HG02678 (cell line): ENCODE data around the gene FAM184A.

Source experiments
- ATAC-seq: cut with Tn5 transposase; IDR thresholded peaks from one replicate; pipeline ENCODE4 v1.9.1; 2021; ENCODE audit warnings: mild to moderate bottlenecking, moderate library complexity; ENCODE audit not compliant: unreplicated experiment

The FAM184A gene

DNA sequence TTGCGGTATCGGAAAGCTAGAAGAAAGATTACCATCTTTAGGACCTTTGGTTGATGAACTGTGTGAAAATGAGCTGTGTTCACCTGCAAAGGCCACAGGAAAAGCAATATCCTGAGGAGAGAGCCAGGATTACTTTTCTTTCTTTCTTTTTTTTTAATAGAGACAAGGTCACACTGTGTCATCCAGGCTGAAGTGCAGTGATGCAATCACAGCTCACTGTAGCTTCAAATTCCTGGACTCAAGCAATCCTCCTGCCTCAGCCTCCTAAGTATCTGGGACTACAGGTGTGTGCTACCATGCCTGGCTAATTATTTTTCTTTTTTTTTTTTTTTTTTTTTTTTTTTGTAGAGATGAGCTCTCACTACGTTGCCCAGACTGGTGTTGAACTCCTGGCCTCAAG is 17.2 kb downstream of the FAM184A start:
- ATAC-seq, result no peak

DNA sequence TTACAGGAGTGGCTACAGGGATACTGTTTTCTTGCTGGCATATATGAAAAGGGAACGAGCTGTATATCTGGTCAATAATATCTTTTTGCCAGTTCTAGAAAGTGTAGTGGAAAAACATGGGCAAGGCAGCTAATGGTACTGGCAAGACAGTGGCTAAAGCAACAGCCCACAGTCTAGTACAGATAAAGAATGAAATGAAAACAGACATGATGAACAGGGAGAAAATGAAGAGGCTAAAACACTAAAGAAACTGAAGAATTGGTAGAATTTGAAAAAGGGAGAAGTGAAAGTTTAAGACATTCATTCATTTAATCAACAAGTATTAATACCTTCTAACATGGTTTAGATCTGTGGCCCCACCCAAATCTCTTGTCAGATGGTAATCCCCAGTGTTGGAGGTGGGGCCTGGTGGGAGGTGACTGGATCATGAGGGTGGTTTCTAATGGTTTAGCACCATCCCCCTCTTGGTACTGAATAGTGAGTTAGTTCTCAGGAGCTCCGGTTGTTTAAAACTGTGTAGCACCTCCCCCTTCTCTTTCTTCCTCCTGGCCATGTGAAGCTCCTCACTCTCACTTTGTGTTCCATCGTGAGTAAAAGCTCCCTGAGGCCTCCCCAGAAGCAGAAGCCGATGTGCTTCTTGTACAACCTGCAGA is 18.1 kb downstream of the FAM184A start:
- no peak for ATAC-seq

DNA sequence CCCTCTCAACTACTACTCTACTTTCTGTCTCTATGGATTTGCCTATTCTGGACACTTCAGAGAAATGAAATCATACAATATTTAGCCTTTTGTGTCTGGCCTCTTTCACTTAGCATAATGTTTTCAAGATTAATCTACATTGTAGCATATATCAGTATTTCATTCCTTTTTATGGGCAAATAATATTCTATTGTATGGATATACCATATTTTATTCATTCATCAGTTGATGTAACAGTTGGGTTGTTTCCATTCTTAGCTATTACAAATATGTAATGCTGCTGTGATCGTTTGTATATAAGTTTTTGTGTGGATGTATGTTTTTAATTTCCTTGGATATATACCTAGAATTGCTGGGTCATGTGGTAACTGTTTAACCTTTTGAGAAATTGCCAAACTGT is 23.4 kb downstream of the FAM184A start:
- no peak for ATAC-seq

DNA sequence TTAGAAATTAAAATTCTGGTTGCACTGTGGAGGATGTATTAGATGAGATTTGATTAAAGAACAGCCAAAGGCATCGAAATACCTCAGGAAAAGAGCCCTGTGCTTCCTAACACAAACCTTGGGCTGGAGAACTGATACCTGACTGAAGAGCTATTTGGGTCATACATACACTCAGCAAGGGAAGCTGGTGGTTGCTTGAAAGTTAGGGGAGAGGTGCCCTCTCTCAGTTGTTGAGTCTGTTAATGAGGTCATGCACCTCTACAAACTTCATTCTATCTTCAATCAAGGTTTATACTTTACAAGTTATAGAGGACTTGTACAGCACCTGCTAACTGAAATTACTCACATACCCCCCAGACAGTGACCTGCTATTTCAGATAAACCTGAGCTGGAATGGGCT is 25.5 kb downstream of the FAM184A start:
- ATAC-seq, result no peak

DNA sequence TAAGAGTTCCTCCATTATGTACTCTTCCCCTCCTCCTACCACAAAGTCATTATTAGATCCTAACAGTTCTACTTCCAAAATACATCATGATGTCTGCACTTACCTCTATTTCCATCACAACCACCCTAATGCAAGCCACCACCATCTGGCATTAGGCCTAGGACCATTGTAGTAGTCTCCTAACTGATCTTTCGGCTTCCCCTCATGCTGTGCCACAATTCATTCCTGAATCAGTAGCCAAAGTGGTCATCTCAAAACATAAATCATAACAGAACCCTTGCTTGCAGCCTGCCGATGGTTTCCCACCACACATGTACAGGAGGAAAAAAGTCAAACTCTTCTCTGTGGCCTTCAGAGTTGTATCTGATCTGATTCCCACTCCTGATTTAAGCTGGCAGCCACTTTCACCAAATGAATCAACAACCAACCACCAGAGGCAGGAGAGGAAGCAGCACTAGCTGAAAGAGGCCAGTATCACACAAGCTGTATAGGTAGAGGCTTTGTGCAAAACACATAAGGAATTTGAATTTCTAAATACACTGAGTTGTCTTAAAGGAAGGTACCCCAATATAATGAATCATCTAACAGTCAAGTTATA is 26.1 kb downstream of the FAM184A start:
- peak; percentile 69 for ATAC-seq

DNA sequence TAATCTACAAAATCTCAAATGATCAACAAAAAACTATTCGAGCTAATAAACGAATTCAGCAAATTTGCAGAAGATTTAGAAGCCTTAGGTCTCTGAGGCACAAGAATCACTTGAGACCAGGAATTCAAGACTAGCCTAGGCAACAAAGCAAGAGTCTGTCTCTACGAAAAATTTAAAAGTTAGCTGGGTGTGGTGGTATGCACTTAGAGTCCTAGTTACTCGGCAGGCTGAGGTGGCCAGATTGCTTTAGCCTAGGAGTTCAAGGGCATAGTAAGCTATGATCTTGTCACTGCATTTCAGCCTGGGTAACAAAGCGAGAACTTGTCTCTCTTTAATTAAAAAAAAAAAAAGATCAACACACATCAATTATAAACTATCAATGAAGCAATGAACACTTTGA is 34.2 kb downstream of the FAM184A start:
- ATAC-seq, result no peak

DNA sequence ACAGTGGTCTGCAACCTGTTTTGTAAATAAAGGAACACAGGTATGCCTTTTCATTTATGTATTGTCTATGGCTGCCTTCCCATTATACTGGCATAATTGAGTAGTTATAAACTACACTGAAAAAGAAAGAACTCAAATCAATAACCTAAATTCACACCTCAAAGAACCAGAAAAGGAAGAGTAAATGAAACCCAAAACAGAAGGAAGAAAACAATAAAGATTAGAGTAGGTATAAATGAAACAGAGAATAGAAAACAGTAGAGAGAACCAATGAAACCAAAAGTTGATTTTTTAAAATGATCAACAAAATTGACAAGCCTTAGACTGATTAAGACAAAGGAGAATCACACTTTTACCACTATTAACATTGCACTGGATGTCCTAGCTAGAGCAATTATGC is 34.7 kb downstream of the FAM184A start:
- ATAC-seq, result no peak

DNA sequence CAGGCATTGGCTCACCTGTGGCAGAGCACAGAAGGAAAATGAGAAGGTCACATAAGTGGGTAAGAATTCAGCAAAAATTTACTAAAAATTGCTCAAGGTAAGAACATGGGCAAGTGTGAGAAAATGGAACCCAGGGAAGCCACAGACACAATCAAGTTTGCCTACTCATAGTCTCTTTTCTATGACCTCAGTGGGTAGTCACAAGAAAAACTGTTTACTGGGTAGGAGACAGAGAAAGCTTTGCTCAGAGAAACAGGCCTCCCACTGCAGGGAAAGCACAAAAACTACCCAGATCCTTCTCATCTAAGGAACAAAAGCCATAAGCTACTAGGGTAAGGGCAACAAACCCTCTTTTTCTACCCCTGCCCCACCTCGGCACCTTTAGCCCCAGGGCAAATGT is 35.2 kb downstream of the FAM184A start:
- ATAC-seq, result no peak

DNA sequence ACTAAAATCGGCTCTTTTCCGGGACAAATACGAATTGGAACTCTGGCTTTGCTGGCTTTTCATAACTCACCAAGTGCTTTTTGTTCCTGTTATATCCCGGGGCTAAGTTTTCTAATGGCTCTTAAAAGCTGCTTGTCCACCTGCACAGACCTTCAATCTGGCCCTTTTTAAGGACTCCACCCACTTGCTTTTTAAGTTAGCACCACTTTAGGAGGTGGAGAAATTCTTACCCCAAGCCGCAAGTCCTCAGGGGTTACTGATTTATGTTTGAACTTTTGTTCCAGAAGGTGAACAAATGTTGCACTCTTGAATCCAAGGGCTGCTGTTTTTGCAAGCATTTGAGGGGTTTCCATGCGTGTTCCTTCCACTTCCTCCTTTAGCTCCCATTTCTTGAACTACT is 37.8 kb downstream of the FAM184A start:
- ATAC-seq, result no peak

DNA sequence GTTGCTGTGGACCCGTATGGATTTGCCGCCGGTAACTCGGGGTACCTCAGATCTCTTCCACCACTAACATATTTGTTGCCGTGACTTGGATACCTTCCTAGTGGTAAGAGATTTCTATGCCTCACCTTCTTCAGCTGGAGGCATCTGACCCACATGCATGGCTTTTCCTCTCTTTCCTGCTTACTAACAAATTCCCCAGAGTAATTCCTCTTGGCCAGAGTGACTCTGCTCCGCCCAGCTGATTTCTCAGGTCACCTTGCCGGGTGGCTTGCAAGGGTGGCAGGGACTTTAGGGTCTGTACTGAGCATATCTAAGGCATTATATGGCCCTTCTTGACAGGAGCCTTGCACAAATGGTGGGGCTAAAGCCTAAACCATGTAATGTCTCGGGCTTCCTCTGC is 38.2 kb downstream of the FAM184A start:
- no peak for ATAC-seq

DNA sequence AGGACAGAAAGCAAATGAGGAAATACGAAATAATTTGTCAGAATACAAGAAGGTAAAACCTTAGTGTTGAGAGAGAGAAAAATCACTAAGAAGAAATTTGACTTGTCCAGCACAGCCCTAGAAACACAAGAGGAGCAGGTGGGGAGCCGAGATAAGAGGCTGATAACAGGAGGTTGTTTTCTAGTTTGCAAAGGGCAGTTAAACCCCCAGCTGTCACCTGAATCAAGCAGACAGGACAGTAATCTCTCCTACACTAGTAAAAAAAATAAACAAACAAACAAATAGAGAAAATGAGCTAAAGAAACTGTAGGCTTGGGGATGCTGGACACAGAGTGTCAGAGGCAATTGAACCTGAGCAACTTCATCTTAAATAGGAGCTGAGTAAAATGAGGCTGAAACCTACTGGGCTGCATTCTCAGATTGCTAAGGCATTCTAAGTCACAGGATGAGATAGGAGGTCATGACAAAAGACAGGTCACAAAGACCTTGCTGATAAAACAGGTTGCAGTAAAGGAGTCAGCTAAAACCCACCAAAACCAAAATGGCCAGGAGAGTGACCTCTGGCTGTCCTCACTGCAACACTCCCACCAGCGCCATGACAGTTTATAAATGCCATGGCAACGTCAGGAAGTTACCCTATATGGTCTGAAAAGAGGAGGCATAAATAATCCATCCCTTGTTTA is 40.4 kb downstream of the FAM184A start:
- ATAC-seq, result no peak

DNA sequence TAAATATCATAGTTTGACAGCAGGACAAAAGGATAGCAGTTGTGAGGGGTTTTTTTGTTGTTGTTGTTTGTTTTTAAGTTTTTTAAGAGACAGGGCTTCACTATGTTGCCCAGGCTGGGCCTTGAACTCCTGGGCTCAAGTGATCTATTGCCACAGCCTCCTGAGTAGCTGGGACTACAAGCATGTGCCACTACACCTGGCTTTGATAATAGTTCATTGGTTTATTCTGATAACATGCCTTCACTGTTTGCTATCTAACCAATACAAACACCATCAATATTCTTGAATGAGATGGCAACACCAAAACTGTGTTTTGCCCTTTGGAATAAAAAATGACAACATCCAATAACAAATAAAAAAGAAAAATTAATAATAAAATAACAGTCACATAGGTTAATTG is 41.2 kb downstream of the FAM184A start:
- ATAC-seq, result no peak

DNA sequence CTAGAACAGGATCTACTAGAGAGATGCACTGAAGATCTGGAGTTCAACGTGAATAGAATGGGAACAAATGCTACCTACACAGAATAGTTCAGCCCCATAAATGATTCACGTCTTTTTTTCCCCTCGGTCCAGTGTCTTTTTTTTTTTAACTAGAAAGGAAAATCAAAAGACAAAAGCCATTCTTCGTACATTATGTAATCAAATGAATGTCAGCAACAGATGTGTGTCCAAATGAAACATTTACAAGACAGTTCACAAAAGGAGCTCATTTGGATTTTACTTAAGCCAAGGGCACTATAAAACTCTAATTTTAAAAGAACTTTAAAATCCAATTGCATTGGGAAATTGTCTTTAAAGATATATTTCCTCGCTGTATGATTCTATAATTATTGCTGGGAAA is 42.4 kb downstream of the FAM184A start:
- ATAC-seq, result no peak

DNA sequence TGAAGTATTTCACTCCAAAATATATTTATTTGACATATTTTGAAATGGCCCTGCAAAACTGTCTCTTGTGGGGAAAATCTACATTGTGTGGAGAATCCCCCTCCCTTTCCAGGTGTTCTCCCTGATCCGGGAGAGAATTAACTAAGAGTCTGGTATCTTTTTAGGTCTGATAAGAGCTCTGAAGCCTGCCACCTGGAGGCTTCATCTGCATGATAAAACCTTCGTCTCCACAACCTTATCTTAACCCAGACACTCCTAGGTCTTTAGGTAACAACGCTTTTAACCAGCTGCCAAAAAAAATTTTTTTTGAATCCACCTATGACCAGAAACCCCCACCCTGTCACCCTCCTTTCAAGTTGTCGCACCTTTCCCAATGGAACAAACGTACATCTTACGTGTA is 43.0 kb downstream of the FAM184A start:
- ATAC-seq, result no peak

DNA sequence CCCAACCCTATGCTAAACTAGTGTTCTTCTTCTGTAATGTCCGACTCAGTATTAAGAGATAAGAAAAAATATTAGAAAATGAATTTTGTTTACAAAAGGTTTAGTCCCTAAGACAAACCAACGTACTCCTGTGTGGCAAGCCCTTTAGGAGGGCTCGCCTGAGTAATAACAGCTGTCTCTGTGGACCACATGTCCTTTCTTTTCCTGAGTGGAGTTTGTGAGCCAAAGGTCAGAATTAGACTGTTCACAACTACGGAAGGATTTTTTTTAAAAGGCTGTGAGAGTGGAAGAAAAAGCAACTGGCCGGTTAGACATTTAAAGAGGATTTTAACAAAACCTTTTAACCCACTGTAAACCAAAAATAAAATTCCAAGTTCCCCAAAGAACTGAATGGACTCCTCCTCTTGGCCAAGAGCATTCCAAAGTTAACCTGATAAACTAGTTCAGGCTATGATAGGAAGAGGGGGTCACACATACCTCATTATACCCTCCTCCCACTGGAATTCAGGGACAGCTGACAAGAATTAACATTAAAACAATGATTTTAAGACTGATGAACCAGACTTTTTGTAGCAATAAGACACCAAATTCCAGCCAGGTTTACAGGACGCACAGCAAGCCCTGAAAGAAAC is 43.5 kb downstream of the FAM184A start:
- ATAC-seq, result no peak

DNA sequence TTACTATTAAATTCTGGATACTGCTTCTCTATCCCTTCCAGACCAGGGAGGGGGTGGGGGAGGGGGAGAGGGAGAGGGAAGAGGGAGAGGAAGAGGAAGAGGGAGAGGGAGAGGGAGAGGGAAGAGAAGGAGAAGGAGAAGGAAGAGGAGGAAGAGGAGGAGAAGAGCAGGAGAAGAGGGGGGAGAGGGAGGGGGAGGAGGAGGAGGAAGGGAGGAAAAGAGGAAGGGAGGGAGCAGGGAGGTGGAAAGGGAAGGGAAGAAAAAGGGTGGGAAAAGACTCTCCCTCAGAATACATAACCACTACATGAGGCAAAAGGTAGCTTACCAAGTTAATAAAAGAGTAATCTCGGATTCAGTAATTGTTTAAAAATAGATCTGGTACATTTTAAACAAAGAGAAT is 46.0 kb downstream of the FAM184A start:
- ATAC-seq, result no peak

DNA sequence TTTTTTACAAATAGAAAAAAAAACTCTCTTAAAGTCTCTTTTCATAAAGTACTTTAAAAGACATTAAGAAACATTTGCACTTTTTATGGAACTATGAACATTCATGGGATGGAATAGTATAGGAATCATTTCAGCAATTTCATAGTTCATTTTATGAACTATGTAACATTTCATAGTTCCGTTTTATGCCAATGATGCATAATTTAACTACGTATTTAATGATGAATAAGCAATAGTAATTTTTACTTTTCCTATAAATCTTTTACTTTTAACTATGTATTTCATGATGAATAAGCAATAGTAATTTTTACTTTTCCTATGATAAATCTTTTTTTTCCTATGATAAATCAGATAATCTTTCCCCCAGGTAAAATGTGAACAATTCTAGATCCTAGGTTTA is 47.7 kb downstream of the FAM184A start:
- no peak for ATAC-seq

DNA sequence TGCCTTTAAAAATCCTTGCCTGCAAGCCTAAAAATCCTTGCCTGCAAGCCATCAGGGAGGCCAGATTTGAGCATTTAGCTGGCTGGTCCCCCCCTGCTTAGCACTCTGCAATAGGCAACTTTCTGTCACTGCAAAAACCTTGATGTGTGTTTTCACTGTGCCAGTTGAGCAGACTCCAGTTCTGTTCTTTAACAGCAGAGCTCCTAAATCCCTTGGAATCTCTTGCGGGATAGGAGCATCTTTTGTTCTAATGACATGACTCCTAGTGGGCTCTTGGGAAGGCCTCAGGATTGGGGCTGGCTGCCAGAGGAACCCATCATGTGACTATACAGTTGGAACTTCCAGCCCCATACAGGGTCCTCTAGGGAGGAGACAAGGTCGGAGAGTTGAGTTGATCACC is 50.4 kb downstream of the FAM184A start:
- ATAC-seq, result no peak

DNA sequence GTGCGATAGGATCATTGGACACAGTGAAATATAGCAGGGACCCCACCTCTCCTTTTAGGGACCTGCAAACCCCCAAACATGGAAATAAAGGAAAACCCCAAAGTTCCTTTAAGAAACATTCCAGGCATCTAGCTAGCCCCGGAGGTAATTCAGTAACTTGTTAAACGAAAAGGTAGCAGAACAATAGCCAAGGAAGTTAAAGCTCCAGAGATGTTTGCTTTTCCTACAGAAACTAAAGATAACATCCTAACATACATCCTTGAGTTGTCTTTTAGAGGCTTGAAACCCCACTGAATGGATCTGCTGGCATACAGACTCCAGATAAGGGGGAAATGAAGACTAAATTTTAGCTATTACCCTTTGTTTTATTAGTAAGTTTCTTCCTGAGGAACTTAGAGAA is 51.0 kb downstream of the FAM184A start:
- no peak for ATAC-seq

DNA sequence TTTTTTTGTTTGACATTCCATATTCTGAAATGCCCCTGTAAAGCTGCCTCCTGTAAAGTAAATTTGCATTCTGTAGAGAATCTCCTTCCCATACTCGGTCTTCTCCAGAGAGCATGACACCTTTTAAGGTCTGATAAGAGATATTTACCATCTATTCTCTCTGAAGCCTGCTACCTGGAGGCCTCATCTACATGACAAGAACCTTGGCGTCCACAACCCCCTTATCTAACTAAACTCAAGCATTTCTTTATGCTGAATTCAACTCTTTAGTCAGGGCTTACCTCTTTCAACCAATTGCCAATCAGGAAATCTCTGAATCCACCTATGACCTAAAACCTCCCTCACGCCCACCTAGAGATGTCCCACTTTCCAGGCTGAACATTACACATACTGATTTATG is 51.6 kb downstream of the FAM184A start:
- no peak for ATAC-seq

DNA sequence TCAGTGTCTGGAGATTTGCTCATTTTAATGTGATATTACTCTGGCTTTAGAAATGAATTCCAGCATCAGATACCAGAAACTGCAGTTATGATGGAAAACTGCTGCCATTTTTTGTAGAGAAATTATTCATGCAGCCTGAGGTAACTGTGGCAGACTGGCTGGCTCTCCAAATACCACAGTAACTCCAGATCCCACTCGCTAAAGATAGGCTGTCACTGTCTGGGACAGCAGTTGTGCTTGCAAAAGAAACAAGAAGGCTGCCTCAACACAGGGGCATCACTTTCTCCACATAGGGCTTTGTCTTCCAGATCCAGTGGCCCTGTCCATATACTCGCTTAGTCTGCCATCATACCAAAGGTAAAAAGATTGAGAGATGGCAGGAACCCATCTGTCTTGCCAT is 52.7 kb downstream of the FAM184A start:
- no peak for ATAC-seq

DNA sequence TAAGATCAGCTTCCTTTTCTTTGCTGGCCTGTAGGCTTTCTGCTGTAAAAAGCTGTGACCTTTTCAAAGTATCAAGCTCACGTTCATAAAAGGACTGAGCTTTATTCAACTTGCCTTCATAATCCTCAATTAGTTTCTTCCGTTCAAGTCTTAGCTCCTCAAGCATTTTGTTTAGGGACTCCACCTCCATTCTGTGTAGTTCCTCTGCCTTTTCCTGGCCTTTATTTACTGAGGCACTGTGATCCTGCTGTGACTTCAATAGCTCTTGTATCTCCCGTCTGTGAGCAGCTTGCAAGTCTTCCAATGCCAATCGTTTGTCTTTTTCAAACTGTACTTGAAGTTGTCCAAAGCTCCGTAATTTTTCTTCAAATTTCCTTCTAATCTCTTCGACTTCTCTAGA is 54.4 kb downstream of the FAM184A start:
- no peak for ATAC-seq
